GM18907 (cell line): Measurements from ENCODE around the gene CXCL16.
A peak's percentile ranks its signal among the peaks of the same experiment; 100 is the strongest.
"Not testable (repeated sequence)": the region's sequence is repeated elsewhere in the genome, so short reads cannot be mapped to it uniquely, and the experiment has no call there.

ENCODE experiments used
- ATAC-seq: cut with Tn5 transposase; IDR thresholded peaks from one replicate; pipeline ENCODE4 v1.9.1; 2021; ENCODE audit warnings: mild to moderate bottlenecking, moderate library complexity; ENCODE audit not compliant: unreplicated experiment

CXCL16 gene

DNA sequence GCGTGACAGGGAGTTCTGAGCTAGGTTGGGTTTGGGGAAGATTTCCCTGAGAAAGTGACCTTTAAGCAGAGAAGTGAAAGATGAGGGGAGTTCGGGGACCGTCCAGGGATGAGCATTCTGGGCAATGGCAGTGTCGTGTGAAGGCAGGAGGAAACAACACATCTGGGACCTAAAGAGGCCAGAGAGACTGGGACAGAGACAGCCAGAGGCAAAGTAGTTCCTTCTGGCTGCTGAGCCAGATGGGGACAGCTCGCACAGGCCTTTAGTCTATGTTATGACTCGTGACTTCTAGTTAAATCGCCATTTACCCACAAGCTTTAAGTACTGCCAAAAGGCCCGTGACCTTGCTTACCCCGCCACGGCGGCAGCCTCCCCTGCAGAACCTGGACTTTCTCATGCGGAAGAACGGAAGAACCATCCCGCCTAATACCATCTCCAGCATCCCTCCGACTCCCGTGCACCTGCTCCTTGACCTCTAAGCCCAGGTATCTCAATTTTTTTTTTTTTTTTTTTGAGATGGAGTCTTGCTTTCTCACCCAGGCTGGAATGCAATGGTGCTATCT, 17.0 kb downstream of the CXCL16 start:
- no peak for ATAC-seq

DNA sequence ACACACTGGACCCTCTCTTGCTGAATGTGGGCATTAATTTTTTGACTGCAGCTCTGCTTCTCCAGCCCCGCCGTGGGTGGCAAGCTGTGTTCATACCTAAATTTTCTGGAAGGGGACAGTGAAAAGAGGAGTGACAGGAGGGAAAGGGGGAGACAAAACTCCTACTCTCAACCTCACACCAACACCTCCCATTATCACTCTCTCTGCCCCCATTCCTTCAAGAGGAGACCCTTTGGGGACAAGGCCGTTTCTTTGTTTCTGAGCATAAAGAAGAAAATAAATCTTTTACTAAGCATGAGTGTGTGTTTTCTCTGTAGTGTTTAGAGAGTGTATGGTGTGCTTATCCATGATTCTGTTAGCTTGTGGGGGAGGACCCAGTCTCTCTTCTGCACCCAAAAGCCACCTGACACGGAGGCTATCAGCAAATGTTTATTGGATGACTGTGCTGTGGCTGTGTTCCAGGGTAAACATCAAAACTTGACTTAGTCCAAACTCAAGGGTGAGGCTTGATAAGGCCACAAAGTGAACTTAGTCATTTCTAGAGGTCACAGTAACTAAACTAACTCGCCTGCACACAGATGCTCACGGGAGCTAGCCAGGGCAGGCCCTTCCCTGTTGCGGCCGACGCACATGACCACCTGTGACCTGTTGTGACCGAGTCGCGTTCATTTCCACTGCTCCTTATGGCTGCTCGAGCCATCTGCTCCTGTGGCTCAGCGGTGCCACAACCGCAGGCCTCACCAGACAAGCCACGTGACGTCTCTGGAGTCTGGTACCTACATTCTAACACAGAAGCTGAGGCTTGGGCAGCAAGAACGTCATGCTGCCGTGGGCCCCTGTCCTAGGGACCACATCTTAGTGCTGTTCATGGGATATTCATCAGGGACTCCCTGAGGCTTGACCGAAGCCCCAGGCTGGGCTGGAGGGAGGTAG, 18.3 kb downstream of the CXCL16 start:
- no peak for ATAC-seq

DNA sequence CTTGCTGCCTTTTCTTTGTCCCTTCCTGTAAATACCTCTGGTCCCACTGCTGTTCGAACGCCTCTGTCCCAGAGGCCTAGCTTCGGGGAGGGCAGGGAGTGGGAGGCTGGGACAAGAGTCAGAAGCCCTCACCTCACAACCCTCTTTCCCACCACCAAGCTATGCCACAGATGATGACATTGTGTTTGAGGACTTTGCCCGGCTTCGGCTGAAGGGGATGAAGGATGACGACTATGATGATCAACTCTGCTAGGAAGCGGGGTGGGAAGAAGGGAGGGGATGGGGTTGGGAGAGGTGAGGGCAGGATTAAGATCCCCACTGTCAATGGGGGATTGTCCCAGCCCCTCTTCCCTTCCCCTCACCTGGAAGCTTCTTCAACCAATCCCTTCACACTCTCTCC, 18.9 kb downstream of the CXCL16 start:
- no peak for ATAC-seq

DNA sequence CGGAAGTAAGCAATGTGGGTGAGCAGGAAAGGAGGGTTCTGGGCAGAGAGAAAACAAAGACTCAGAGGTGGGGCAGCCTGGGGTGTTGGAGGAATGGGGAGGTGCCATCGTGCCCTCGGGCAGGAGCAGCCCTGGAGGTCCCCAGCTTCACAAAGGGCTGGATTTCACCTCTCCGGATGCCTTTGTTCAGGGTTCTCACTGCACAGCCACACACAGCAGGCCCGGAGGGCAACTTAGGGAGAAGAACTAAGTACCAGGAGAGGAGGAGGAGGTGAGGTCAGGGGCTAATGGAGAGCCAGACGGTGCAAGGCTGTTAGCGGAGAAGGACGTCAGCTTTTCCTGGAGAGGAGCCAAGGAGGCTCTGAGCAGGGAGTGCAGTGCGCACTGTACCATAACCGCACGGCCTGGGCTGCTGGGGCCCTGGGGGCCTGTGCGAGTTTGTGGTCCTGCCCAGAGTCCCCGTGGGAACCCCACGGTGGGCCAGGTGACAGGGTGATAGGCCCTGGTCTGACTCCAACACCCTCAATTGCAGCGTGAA, 20.0 kb downstream of the CXCL16 start:
- no peak for ATAC-seq

DNA sequence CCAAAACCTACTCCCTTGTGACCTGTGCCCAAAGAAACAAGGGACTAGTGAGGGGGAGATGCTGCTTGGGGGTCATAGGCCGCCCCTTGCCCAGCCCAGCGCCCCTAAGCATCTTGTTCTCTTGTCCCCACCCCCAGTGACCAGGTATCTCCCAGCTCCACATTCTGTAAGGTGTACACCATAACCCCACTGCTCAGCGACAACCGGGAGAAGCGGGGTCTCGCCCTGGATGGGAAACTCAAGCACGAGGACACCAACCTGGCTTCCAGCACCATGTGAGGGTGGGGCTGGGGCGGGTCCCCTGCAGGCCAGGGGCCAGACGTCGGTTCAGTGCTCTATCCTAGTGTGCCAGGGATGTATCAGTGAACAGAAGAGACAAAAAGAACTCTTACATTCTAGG, 20.6 kb downstream of the CXCL16 start:
- no peak for ATAC-seq

DNA sequence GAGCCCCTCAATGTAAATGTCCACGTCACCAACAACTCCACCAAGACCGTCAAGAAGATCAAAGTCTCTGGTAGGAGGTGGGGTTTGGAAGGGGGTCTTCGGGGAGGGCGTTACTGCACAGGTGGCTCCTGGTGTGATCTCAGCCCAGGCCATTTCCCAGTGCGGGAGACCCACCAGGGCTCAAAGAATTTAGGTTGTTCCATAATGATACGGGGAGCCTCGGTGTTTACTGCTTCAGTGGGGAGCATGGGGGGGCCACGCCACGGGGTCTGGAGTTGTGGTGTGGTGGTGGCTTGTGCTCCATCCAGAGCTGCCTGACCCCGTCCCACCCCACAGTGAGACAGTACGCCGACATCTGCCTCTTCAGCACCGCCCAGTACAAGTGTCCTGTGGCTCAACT, 21.5 kb downstream of the CXCL16 start:
- no peak for ATAC-seq

DNA sequence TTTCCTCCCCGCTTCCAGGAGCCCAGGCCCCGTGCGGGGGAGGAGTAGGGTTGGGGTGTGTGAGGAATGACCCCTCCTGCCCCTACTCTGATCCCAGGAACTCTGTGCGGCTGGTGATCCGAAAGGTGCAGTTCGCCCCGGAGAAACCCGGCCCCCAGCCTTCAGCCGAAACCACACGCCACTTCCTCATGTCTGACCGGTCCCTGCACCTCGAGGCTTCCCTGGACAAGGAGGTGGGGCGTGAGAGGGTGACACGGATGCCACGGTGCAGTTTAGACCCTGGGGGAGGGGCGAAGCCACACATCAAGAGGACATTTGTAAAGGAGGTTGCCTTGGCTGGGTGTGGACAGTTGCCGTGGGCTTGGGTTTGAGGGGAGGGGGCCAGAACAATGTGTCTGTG, 21.9 kb downstream of the CXCL16 start:
- ATAC-seq = no peak

DNA sequence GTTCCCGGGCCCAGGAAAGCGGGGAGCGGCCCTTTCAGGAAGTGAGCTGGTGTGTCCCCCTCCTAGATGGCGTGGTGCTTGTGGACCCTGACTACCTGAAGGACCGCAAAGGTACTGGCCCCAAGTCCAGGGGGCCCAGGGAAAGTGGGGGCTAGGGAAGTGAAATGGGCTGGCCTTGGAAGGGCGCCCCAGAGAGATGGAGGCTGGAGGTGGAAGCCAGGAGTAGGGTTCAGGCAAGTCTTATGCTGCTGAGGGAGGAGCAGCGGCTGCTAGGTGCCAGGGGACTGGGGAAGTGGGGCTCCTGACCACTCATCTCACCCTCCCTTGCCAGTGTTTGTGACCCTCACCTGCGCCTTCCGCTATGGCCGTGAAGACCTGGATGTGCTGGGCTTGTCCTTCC, 23.6 kb downstream of the CXCL16 start:
- ATAC-seq = no peak

DNA sequence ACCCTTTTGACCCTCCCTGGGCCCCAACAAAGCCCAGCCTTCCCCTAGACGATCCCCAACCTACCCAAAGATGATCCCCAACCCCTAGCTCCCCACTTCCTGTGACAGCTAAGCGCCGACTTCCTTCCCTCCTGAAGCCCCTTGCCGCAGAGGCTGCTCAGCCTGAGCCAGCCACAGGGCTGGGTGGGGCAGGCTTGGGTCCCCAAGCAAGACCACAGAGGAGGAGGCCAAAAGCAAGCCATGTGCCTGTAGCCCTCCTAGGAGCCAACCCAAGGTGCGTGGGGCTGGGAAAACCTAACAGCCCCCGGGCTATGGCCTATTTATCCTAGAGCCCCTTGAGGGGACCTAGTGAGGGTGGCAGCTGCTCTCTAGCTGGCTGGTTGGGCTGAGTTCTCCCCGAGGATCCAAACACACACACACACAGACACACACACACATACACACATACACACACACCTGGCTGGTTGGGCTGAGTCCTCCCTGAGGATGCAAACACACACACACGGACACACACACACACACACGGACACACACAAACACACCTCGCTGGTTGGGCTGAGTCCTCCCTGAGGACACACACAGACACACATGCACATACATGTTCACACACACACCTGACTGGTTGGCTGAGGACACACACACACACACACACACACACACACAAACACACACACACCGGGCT, 24.5 kb downstream of the CXCL16 start:
- no peak for ATAC-seq

DNA sequence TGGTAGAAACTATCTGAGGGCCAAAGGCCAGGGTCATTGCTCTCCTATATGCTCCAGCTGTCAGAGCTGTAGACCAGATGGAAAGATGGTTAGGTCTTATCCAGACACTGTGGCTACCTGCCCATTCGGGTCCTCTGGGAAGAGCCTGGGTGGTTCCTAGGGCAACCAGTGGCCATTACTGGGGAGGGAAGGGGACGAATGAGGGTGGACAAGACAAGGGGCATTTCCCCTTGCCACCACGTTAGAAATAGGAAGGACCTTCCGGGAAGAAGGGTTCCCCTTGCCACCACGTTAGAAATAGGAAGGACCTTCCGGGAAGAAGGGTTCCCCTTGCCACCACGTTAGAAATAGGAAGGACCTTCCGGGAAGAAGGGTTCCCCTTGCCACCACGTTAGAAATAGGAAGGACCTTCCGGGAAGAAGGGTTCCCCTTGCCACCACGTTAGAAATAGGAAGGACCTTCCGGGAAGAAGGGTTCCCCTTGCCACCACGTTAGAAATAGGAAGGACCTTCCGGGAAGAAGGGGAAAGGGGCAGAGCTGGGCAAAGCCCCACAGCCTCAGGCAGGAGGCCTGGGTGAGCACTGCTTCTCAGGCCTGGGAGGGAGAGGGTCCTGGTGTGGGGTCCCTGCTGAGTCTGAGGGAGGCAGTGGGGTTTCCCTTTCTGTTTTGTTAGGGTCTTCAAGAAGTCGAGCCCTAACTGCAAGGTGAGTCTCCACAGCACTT, 25.2 kb downstream of the CXCL16 start:
- not testable (repeated sequence) for ATAC-seq

DNA sequence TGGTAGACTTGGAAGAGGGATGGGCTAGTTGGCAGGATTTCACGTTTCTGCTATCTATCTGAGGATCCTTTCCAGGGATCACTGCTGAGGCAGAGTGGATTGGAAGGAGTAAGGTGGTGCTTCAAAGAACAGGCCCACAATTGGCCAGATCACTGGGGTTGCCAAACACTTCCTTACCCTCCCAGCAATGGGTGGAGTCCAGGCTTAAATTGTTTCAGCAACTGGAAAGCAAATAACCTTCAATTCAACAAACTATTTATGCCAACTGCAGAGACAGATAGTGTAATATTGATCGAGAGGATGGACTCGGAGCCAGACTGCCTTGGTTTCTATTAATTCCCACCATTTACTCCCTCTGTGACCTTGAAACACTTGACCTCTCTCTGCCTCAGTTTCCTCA, 27.2 kb downstream of the CXCL16 start:
- no peak for ATAC-seq

DNA sequence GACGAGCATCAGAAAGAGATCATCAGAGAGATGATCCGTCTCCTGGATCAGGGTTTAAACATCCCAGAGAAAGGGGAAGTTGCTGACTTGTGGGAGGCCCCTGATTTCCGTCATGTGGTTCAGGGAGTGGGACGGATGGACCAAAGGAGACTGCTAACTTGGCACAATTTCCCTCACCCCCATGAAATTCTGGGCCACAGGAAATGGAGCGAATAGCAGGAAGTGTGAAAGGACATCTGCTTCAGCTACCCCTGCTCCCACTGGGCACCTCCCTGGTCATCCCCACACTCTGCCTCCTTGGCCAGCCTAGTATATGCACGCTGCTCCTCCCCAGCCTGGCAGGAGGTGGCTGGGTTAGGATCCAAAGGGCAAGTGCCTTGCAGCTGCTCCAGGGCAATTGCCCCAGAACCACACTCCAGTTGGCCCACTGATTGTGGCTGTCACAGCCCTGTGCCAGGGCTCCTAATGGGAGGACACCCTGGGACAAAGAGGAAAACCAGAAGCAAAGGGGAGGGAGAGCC, 28.0 kb downstream of the CXCL16 start:
- ATAC-seq = no peak

DNA sequence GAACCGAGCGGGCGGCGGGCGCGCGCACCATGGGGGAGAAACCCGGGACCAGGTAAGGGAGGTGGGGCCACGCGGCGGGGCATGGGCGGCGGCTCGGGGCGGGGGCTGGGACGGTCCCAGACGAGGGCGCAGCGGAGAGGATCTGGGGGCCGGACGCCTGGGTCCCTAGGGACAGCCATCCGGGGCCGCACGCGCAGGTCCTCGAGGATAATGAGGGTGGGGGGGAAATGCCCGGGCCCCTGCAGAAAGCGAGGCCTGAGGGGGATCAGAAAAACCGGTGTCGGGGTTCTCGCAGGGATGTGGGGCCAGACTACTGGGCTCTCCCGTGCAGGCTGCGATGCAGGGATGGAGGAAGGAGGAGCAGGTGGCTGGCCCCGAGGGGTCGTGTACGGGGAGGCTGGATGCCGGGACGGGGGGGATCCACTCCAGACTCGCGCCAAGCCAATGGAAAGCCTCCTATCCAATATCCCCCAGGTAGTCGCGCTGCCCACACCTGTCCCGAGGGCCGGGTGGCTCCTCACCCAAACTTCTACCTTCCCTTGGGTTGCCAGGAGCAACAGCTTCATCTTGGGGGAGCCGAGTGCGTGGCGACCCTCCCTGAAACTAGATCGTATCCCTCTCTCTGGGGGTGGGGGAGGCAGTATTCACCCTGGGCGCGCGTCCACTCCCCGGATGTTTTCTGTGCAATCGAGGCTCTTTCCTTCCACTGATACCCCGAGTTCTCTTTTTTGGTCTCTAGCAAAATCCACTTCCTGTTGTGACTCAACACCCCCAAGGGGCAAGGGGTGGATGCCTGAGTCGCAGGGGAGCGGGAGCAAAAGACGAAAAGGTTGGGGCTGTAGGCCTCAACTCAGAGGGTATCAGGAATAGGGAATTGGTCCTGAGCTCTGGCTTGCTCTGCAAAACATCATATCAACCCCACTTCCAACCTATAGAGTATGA, 28.8 kb downstream of the CXCL16 start:
- peak; percentile 16 for ATAC-seq

DNA sequence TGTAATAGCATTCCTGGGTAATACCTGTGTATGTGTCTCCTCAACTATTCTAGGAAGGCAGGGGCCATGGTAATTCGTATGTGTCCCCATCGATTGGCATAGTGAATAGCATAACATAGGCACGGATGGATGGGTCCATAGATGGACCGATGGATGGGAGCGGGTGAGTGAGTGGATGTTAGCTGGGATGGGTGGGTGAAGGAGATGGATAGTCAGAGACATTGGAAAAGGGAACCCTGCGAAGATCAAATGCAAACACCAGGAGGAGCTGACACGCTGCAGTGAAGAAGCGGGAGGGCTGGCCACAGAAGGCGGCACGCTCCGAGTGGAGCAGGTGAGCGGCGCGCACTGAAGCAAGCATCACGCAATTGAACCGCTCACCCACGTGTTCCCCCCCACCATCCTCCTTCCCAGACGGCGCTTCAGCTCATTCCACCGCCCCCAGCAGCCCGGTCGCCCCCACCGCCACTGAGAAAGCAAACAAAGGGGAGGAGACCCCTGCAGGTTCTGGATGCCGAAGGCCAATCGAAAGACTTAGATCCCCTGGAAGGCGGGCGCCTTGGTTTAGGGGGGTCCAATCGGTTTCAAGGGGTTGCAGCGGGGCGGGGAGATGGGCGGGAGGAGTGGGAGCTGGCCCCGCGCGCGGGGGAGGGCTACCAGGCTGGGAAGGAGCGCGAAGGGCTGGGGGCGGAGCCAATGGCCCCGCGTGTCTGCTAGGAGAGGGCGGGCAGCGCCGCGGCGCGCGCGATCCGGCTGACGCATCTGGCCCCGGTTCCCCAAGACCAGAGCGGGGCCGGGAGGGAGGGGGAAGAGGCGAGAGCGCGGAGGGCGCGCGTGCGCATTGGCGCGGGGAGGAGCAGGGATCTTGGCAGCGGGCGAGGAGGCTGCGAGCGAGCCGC, 29.7 kb downstream of the CXCL16 start, which contains the start of gene ARRB2:
ARRB2 (plus strand) TSS at position 839 of the 899 bp plus-strand sequence. CDS start 90 bp downstream, outside the sequence.
- ATAC-seq = peak; percentile 70

DNA sequence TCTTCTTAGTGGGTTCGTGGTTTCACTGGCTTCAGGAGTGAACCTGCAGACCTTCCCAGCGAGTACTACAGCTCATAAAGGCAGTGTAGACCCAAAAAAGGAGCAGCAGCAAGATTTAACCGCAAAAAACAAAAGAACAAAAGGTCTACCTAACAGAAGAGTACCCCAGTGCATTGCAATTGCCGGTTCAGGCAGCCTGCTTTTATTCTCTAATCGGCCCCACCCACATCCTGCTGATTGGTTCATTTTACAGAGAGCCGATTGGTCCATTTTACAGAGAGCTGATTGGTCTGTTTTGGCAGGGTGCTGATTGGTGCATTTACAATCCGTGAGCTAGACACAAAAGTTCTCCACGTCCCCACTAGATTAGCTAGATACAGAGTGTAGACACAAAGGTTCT, 31.3 kb downstream of the CXCL16 start:
- ATAC-seq = no peak

DNA sequence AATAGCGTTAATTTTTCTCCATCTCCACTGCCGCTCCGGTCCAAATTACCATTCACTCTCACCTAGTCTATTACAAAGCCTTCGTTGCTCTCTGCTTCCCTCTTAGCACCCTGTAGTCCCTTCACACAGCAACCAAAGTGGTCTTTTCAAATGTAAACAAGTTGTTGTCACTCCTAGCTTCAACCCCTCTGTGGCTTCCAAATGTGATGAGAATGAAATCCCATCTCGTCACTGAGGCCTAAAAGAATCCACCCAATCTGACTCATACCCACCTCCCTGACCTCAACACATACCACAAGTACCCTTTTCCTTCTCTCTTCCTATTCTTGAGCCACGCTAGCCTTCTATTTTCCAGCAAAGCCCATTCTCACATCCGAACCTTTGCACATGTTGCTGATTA, 33.6 kb downstream of the CXCL16 start:
- no peak for ATAC-seq

DNA sequence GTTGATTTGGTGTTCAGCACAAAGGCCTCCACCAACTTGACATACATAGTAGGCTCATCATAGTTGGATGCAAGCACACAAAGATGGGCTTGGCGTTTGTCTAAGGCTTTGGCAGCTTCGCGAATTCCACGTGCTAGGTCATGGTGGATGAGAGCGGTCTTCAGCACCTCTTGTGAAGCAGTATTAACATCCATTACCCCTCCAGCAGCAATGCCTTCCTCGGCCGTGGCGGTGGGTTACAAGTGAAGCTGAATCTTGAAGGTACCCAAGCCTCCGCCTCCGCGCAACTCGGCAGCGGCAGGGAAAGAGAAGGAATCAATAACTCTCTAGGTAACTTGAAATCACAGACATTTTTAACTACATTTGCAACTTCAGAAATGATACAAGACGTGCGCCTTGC, 34.7 kb downstream of the CXCL16 start:
- no peak for ATAC-seq

DNA sequence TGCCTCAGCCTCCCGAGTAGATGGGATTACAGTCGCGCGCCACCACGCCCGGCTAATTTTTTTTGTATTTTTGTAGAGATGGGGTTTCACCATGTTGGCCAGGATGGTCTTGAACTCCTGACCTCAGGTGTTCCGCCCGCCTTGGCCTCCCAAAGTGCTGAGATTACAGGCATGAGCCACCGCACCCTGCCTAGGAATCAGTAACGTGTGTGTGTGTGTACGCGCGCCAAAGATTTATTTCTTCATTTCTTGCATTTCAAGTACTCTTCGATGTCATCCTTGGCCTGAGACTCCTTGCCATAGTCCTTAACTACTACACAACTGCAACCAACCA, 35.2 kb downstream of the CXCL16 start:
- ATAC-seq = not testable (repeated sequence)

DNA sequence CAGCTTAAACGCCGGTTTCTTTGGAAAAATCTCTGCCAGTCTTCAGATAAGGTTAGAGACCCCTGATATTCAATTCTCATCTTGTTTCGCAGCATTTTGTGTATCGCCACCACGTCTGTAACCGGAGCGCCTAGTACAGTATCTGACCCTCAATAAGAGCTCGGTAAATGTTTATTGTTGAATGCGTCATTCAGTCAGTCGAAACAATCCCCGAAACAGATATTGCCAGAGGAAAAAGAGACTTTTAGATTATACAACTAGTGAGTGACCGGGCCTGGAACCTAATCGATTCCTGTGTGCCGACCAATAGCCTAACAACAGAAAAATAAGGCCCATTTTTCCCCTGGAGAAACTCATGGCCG, 36.4 kb downstream of the CXCL16 start:
- ATAC-seq = no peak
